Activated CD4-positive, alpha-beta T cell treated with anti-CD3 and anti-CD28 coated beads, Interleukin-2, amount 50 U/mL, for 24 hours (primary cell): ENCODE data around the gene DHRS13.
A peak's percentile ranks its signal among the peaks of the same experiment; 100 is the strongest.
"Not testable (repeated sequence)": the region's sequence is repeated elsewhere in the genome, so short reads cannot be mapped to it uniquely, and the experiment has no call there.

Source experiments
- DNase-seq, 2 donors: peaks; one replicate each; pipeline ENCODE4 v3.0.0-alpha.2; 2020; ENCODE audit warnings: low read depth in 1 of 2, low spot score in 1 of 2

DHRS13 gene

GRCh38 chr17:28906276-28906675 lies 3.4 kb upstream of the DHRS13 start:
- DNase-seq: no peak

GRCh38 chr17:28904800-28905199 lies 1.9 kb upstream of the DHRS13 start:
- no peak for DNase-seq

- DNase-seq: not testable (repeated sequence)
These were observed 615 bp upstream of the DHRS13 start for GRCh38 chr17:28903546-28903841.

- peak; percentile 33 to 40 for DNase-seq
These were observed 737 bp downstream of the DHRS13 start for GRCh38 chr17:28901866-28902818.

- DNase-seq: no peak
These were observed 1.7 kb downstream of the DHRS13 start for GRCh38 chr17:28900986-28901726.

GRCh38 chr17:28899212-28899815 lies 3.6 kb downstream of the DHRS13 start:
- no peak for DNase-seq

- DNase-seq: no peak
These were observed 4.3 kb downstream of the DHRS13 start for GRCh38 chr17:28898527-28898955.

- DNase-seq: peak in 1 of 2 donors; percentile 27
These were observed 4.9 kb downstream of the DHRS13 start for GRCh38 chr17:28897769-28898526.

- DNase-seq: peak; percentile 40 to 53
These were observed 5.8 kb downstream of the DHRS13 start, which contains the start of gene FLOT2 for GRCh38 chr17:28896884-28897768. TSS of gene FLOT2 (minus strand) at chr17:28897733. CDS start at chr17:28897574, 159 bp downstream.

GRCh38 chr17:28896491-28896883 lies 6.4 kb downstream of the DHRS13 start:
- DNase-seq: no peak

- no peak for DNase-seq
These were observed 7.0 kb downstream of the DHRS13 start for GRCh38 chr17:28895794-28896447.

- DNase-seq: peak; percentile 7 to 9
These were observed 9.4 kb downstream of the DHRS13 start for GRCh38 chr17:28893248-28894183.

- DNase-seq: no peak
These were observed 10.9 kb downstream of the DHRS13 start for GRCh38 chr17:28892024-28892423.

GRCh38 chr17:28891201-28891600 lies 11.7 kb downstream of the DHRS13 start:
- no peak for DNase-seq

GRCh38 chr17:28889996-28890395 lies 12.9 kb downstream of the DHRS13 start:
- DNase-seq: no peak

GRCh38 chr17:28888832-28889231 lies 14.0 kb downstream of the DHRS13 start:
- no peak for DNase-seq

- DNase-seq: no peak
These were observed 14.9 kb downstream of the DHRS13 start for GRCh38 chr17:28887871-28888471.

GRCh38 chr17:28885951-28886350 lies 16.9 kb downstream of the DHRS13 start:
- no peak for DNase-seq
